ENCODE results near the gene ACER2.
"Not testable (repeated sequence)": the region's sequence is repeated elsewhere in the genome, so short reads cannot be mapped to it uniquely, and the experiment has no call there.

The ACER2 gene

DNA sequence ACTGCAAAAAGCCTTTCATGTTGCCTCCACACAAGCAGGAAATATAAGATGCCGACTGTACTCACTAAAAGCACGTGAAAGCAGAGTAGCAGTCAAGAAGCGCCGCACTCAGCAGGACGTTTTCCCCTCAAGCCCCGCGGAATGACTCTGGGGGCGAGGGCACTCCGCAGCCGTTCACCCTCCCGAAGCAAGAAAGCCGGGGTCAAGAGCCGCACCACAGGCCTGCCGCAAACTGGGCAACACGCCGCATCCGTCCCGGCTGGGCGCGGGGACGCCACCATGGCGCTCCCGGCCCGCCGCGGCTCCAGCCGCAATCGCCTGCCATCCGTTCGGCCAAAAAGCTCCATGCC is 29.1 kb upstream of the ACER2 start:
- peak overlapping the region; percentile 81 for H3K4me3 ChIP-seq (ENCODE audit: low read depth, low read length)
- peak overlapping the region; percentile 59 for H3K9ac ChIP-seq
- H3K36me3 ChIP-seq (ENCODE audit: control insufficient read depth, insufficient read depth, low read length), result no peaks in the 10 kb centered on the region
- no peaks in the 10 kb centered on the region for H3K9me3 ChIP-seq (ENCODE audit: control insufficient read depth, low read length)
- no peaks in the 10 kb centered on the region for H3K79me2 ChIP-seq
- peak overlapping the region; percentile 79 for H3K27ac ChIP-seq
- H3K4me2 ChIP-seq (ENCODE audit: low read length), result peak overlapping the region; percentile 72
- H3K4me1 ChIP-seq, result no peaks in the 10 kb centered on the region
- TF ChIP-seq, protein P1, sequence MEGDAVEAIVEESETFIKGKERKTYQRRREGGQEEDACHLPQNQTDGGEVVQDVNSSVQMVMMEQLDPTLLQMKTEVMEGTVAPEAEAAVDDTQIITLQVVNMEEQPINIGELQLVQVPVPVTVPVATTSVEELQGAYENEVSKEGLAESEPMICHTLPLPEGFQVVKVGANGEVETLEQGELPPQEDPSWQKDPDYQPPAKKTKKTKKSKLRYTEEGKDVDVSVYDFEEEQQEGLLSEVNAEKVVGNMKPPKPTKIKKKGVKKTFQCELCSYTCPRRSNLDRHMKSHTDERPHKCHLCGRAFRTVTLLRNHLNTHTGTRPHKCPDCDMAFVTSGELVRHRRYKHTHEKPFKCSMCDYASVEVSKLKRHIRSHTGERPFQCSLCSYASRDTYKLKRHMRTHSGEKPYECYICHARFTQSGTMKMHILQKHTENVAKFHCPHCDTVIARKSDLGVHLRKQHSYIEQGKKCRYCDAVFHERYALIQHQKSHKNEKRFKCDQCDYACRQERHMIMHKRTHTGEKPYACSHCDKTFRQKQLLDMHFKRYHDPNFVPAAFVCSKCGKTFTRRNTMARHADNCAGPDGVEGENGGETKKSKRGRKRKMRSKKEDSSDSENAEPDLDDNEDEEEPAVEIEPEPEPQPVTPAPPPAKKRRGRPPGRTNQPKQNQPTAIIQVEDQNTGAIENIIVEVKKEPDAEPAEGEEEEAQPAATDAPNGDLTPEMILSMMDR (IDR thresholded peaks at IDR 0.05), result no peak
- no peaks in the 10 kb centered on the region for H3K27me3 ChIP-seq (ENCODE audit: control insufficient read depth, insufficient read depth, low read length)
- H2AFZ ChIP-seq, result peak overlapping the region; percentile 95

GRCh38 chr9:19380826-19381075 is 28.1 kb upstream of the ACER2 start:
- peak overlapping the region; percentile 95 for H2AFZ ChIP-seq
- H3K27me3 ChIP-seq (ENCODE audit: control insufficient read depth, insufficient read depth, low read length), result no peaks in the 10 kb centered on the region
- no peaks in the 10 kb centered on the region for H3K36me3 ChIP-seq (ENCODE audit: control insufficient read depth, insufficient read depth, low read length)
- H3K79me2 ChIP-seq, result no peaks in the 10 kb centered on the region
- peak overlapping the region; percentile 79 for H3K27ac ChIP-seq
- H3K4me3 ChIP-seq (ENCODE audit: low read depth, low read length), result peak overlapping the region; percentile 81
- TF ChIP-seq, protein P1 (IDR thresholded peaks at IDR 0.05), result no peak
- peak overlapping the region; percentile 69 for H3K4me2 ChIP-seq (ENCODE audit: low read length)
- peak overlapping the region; percentile 8 for H3K9ac ChIP-seq
- H3K9me3 ChIP-seq (ENCODE audit: control insufficient read depth, low read length), result no peaks in the 10 kb centered on the region
- no peaks in the 10 kb centered on the region for H3K4me1 ChIP-seq

- Histone ChIP-seq H3K36me3 (ENCODE audit: control insufficient read depth, insufficient read depth, low read length) (no peaks in the 10 kb centered on the region), H3K4me2 (ENCODE audit: low read length) (no peak overlapping the region), H3K79me2 (no peaks in the 10 kb centered on the region), H3K27me3 (ENCODE audit: control insufficient read depth, insufficient read depth, low read length) (no peaks in the 10 kb centered on the region), H3K4me3 (ENCODE audit: low read depth, low read length) (no peak overlapping the region), H2AFZ (no peak overlapping the region), H3K4me1 (no peaks in the 10 kb centered on the region), H3K9ac (no peak overlapping the region), H3K9me3 (ENCODE audit: control insufficient read depth, low read length) (no peaks in the 10 kb centered on the region), H3K27ac (no peak overlapping the region)
- TF ChIP-seq, protein P1 (IDR thresholded peaks at IDR 0.05), result no peak
These were observed 27.2 kb upstream of the ACER2 start for GRCh38 chr9:19381656-19382055.

DNA sequence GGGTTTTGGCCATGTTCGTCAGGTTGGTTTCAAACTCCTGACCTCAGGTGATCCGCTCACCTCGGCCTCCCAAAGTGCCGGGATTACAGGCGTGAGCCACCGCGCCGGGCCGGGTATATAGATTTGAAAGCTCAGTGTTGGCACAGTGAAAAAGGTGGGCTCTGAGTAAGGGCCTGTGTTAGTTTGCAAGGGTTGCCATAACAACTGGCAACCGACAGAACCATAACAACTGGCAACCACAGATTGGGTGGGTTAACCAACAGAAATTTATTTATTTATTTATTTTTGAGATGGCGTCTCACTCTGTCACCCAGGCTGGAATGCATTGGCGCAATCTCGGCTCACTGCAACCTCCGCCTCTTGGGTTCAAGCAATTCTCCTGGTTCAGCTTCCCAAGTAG is 23.6 kb upstream of the ACER2 start:
- not testable (repeated sequence) for H2AFZ ChIP-seq; H3K79me2 ChIP-seq; H3K27me3 ChIP-seq (ENCODE audit: control insufficient read depth, insufficient read depth, low read length); H3K27ac ChIP-seq; H3K36me3 ChIP-seq (ENCODE audit: control insufficient read depth, insufficient read depth, low read length); H3K4me1 ChIP-seq; H3K4me3 ChIP-seq (ENCODE audit: low read depth, low read length); H3K9ac ChIP-seq; H3K4me2 ChIP-seq (ENCODE audit: low read length); H3K9me3 ChIP-seq (ENCODE audit: control insufficient read depth, low read length)

- H3K79me2 ChIP-seq, result no peaks in the 10 kb centered on the region
These were observed 22.9 kb upstream of the ACER2 start for GRCh38 chr9:19385786-19386501.

More at GRCh38 chr9:19385786-19386501, 22.9 kb upstream of the ACER2 start:
- Histone ChIP-seq H3K4me3 (ENCODE audit: low read depth, low read length) (no peak overlapping the region), H3K27ac (no peak overlapping the region), H3K4me2 (ENCODE audit: low read length) (no peak overlapping the region), H3K27me3 (ENCODE audit: control insufficient read depth, insufficient read depth, low read length) (no peaks in the 10 kb centered on the region), H3K4me1 (no peaks in the 10 kb centered on the region), H3K9ac (no peak overlapping the region), H3K36me3 (ENCODE audit: control insufficient read depth, insufficient read depth, low read length) (no peaks in the 10 kb centered on the region), H2AFZ (no peak overlapping the region), H3K9me3 (ENCODE audit: control insufficient read depth, low read length) (no peaks in the 10 kb centered on the region)
- TF ChIP-seq, protein P1 (IDR thresholded peaks at IDR 0.05), result no peak

Measured in parathyroid adenoma (tissue), 2 donors.